ENCODE measurements around the gene SUN2.

- no peak for TF ChIP-seq CTCF (IDR thresholded peaks at IDR 0.05; ENCODE audit: low read depth, low read length)
- no peak for TF ChIP-seq EZH2phosphoT487 (IDR thresholded peaks at IDR 0.05; ENCODE audit: low read depth)
These were observed 3.2 kb upstream of the SUN2 start for GRCh38 chr22:38759005-38759404.
